GM18520 (cell line): ENCODE results near the gene PLEKHM3.

Experiments
- ATAC-seq: cut with Tn5 transposase; IDR thresholded peaks from one replicate; pipeline ENCODE4 v1.9.1; 2021; ENCODE audit not compliant: unreplicated experiment

The PLEKHM3 gene

GRCh38 chr2:207993151-207993763 lies 32.1 kb downstream of the PLEKHM3 start:
- ATAC-seq = peak; percentile 60

GRCh38 chr2:207991944-207992343 lies 33.4 kb downstream of the PLEKHM3 start:
- ATAC-seq = no peak

- no peak for ATAC-seq
Observed at GRCh38 chr2:207990784-207991183, 34.5 kb downstream of the PLEKHM3 start.

DNA sequence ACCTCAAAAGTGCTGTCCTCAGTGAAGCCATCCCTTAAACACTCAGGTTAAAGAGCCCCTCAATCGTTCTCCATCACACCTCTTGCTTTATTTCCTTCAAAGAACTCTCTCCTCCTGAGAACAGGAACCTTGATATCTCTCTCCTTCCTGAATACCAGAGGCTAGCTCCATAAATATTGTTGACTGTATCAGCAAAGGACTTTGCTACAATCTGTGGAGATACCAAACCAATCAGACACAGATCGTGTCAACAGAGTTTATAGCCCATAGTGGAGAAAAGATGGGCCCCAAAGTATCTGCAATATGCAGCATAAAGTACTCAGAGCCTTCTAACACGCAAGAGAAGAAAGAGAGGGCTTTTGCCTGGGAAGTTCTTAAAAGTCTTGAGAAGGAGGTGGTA lies 36.4 kb downstream of the PLEKHM3 start:
- ATAC-seq = no peak

- ATAC-seq = no peak
Observed at GRCh38 chr2:207987025-207987716, 38.2 kb downstream of the PLEKHM3 start.

DNA sequence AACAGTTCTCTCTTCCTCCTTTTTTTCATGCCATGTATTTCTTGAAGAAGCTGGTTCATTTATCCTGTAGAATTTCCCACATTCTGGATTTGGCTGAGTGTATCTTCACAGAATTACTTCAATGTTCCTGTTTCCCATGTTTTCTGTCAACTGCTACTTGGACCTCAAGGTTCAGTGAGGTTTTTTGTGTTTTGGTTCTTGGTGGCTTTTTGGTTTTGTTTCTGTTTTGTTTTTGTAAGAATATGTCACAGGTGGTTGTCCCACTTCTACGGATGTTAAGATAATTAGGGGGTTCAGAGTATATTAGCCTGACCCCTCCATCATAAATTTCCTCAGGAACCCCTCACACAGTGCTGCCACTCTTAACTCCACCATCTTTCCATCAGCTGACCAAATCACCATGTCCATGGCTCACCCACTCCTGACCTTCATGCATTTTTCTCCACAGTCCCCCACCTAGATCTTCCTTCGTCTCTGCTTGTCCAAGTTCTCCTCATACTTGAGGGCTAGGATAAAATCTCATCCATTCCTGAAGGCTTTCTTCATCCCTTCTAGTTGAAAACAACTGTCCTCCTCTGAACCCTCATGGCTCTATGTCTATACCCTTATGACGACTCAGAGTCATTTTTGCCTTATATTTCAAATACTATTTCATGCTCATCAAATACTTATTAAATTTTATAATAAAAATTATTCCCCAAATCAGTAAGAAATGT lies 40.4 kb downstream of the PLEKHM3 start:
- ATAC-seq = no peak

- ATAC-seq = peak; percentile 60
Observed at GRCh38 chr2:207983641-207984042, 41.7 kb downstream of the PLEKHM3 start.

- ATAC-seq = no peak
Observed at GRCh38 chr2:207978177-207978948, 47.0 kb downstream of the PLEKHM3 start.

- ATAC-seq = no peak
Observed at GRCh38 chr2:207975921-207976320, 49.4 kb downstream of the PLEKHM3 start.

DNA sequence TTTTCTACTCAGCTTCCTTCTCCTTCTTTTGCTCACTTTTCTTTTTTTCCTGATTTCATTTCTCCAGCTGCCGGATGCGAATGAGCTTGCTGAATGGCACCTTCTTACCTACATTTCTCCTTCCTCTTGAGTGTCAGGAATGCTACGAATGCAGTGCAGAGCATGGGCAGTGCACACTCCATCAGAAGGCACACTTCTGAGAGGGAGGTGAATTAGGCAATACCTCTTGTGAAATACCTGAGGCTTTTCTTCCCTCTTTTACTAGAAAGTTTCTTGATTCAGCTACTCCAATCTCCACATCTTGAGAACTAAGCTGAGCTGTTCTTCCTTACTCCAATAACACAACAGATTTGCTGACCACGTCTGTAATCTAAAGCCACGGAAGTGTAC lies 51.1 kb downstream of the PLEKHM3 start:
- ATAC-seq = no peak

DNA sequence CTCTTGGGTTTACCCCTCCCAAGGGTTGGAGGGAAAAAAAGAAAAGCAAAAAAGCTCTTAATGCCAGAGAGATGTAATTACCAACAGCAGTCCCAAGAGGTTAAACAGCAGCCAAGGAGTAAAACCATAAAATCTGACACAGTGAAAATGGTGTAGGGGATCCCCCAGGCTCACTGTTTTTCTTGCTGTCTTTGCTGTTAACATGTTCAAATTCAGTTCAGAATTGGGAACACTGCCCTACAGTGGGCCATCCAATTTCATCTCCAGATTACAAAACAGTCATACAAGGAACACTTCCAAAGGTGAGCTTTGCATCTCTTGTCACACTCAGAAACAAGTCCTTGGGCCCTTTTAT lies 54.5 kb downstream of the PLEKHM3 start:
- ATAC-seq = no peak

- no peak for ATAC-seq
Observed at GRCh38 chr2:207970147-207970825, 55.0 kb downstream of the PLEKHM3 start.

DNA sequence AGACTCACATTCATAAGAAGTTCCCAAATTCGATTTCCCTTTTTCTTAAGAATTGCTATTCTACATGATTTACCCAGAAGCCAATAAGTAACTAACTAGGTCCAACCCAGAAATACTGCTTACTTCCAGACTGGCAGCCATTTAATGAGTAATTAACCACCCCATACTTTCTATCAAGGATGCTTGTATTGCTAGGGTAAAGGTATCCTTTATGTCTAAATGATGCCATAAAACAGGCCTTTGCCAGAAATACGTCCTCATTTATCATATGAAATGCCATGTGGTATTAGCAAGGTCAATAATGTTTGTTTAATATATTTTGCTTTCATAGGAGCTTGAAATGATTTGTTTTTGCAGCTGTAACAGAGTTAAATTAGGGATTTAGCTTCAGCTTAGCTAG lies 56.1 kb downstream of the PLEKHM3 start:
- ATAC-seq = no peak

- no peak for ATAC-seq
Observed at GRCh38 chr2:207967121-207967520, 58.2 kb downstream of the PLEKHM3 start.

DNA sequence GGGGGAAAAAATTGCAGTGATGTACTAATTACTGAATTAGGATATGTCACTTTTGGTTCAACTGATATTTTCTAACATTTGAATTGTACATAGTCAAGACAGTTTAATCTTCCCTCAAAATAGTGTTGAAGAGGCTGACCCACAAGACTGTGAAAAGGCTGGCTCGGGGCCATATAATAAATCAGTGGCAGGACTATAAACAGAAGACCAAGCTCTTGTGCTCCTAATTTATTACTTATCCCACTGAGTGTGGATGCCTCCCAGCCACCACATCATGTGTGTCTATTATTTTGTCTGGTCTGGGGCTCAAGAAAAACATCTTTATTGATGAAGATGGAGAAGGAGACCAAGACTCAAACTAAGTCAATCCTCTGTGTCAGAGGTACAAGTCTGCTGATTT lies 64.4 kb downstream of the PLEKHM3 start:
- no peak for ATAC-seq

DNA sequence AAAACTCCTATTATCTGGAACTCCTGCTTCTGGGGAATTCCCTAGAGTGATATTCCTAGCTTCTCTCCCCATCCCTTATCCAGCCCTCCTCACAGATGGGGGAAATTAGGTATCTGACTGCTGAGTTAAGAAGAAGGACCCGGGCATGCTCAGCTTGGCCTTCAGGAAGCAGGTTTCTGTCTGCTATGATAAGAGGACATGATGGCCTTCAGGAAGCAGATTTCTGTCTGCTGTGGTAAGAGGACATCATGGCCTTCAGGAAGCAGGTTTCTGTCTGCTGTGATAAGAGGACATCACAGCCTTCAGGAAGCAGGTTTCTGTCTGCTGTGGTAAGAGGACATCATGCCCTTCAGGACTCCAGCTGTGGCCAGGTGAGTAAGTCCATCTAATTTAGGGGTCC lies 65.2 kb downstream of the PLEKHM3 start:
- ATAC-seq = no peak

DNA sequence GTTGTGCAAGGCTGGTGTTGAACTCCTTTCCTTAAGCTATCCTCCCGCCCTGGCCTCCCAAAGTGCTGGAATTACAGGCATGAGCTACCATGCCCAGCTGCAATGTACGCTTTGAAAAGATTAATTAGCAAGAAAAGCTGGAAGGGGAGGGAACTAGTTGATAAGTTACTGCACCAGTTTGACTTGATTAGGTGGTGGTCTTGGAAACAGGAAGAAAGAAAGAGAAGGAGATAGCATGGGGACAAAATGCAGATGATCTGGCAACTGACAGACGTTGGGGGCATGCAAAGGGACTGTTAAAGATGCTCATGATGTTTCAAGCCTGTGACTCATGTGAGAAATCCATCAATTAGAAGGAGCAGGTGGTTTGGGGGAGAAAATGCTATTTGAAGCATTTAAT lies 68.6 kb downstream of the PLEKHM3 start:
- no peak for ATAC-seq

DNA sequence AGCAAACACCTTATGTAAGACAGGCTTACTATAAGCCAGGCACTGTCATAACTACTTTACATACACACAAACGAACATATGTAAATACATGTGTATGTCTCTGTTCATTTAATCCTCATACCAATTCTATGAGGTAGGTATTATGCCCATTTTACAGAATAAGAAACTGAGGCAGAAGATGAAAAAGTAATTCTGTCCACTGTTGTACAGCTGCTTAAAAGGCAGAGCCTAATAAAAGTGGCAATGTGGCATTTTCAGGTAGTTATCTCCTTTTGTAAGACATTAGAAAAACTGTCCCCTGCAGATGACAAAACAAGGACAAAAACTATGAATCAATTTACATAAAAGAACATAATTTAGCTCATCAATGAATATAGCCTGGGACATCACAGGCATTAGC lies 69.9 kb downstream of the PLEKHM3 start:
- no peak for ATAC-seq

GRCh38 chr2:207953354-207953753 lies 72.0 kb downstream of the PLEKHM3 start:
- no peak for ATAC-seq

DNA sequence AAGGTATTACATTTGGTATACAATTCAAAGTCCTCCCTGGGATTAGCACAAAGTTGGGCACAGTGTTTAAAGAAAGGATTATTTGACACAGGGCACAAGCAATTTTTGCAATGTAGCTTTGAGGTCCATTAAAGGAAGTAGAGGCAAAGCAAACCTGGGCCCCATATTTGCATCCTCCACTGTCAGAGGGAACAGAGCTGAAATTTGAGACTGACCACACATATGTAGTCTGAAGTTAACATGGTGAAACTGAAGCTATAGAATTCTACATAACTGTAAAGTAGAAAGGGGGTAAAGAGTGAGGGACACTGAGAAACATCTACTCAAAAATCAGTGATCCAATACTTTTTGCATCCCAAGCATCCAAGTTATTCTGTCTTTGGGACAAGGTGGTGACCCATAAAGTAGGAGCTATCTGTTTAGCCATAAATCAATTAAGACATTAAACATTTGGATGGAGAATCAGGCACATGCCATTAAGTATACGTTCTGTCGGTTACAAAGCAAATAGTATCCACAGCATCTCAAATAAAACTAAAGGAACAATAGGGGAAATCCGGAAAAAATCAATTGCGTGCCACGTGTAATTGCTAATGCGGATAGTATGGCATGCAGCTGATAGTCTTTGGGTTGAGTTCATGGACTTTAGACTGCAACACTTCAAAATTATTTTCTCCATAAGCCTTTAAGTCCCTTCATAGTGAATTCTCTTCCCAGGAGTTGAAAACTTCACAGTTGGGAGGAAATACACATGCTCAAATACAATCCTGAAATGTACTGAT lies 72.6 kb downstream of the PLEKHM3 start:
- no peak for ATAC-seq
